ENCODE data around the gene LRIG2.

- TF ChIP-seq CTCF (conservative IDR thresholded peaks at IDR 0.05; ENCODE audit: low read depth in 2 of 2), result no peak
- TF ChIP-seq EZH2 (IDR thresholded peaks at IDR 0.05; ENCODE audit: low read depth, unreplicated experiment), result no peak
- no peak for TF ChIP-seq POLR2AphosphoS5 (IDR thresholded peaks at IDR 0.05; ENCODE audit: low read depth)
- no peak for TF ChIP-seq CREB1 (CRISPR knock-in tag; IDR thresholded peaks at IDR 0.05; ENCODE audit: low read depth)
- no peak for TF ChIP-seq EZH2phosphoT487 (IDR thresholded peaks at IDR 0.05; ENCODE audit: unreplicated experiment)
- TF ChIP-seq, protein P1, sequence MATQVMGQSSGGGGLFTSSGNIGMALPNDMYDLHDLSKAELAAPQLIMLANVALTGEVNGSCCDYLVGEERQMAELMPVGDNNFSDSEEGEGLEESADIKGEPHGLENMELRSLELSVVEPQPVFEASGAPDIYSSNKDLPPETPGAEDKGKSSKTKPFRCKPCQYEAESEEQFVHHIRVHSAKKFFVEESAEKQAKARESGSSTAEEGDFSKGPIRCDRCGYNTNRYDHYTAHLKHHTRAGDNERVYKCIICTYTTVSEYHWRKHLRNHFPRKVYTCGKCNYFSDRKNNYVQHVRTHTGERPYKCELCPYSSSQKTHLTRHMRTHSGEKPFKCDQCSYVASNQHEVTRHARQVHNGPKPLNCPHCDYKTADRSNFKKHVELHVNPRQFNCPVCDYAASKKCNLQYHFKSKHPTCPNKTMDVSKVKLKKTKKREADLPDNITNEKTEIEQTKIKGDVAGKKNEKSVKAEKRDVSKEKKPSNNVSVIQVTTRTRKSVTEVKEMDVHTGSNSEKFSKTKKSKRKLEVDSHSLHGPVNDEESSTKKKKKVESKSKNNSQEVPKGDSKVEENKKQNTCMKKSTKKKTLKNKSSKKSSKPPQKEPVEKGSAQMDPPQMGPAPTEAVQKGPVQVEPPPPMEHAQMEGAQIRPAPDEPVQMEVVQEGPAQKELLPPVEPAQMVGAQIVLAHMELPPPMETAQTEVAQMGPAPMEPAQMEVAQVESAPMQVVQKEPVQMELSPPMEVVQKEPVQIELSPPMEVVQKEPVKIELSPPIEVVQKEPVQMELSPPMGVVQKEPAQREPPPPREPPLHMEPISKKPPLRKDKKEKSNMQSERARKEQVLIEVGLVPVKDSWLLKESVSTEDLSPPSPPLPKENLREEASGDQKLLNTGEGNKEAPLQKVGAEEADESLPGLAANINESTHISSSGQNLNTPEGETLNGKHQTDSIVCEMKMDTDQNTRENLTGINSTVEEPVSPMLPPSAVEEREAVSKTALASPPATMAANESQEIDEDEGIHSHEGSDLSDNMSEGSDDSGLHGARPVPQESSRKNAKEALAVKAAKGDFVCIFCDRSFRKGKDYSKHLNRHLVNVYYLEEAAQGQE (IDR thresholded peaks at IDR 0.05; ENCODE audit: unreplicated experiment), result no peak
- no peak for TF ChIP-seq JUNB (IDR thresholded peaks at IDR 0.05; ENCODE audit: unreplicated experiment)
- no peak for TF ChIP-seq NANOG (IDR thresholded peaks at IDR 0.05; ENCODE audit: borderline replicate concordance)
- no peak for TF ChIP-seq ZNF331 (CRISPR knock-in tag; IDR thresholded peaks at IDR 0.05; ENCODE audit: low read depth)
- no peak for TF ChIP-seq STAT1 (IDR thresholded peaks at IDR 0.05; ENCODE audit: unreplicated experiment)
- TF ChIP-seq, protein P2, sequence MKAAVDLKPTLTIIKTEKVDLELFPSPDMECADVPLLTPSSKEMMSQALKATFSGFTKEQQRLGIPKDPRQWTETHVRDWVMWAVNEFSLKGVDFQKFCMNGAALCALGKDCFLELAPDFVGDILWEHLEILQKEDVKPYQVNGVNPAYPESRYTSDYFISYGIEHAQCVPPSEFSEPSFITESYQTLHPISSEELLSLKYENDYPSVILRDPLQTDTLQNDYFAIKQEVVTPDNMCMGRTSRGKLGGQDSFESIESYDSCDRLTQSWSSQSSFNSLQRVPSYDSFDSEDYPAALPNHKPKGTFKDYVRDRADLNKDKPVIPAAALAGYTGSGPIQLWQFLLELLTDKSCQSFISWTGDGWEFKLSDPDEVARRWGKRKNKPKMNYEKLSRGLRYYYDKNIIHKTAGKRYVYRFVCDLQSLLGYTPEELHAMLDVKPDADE (IDR thresholded peaks at IDR 0.05), result no peak
Measured at GRCh38 chr1:113074237-113074636, 1.2 kb downstream of the LRIG2 start.
